Measurements from ENCODE around the gene NRG4. TPM values are rescaled to one million over a fixed set of nuclear protein-coding genes. Genes with fewer than 3 reads are reported as not detected.
"Not testable (repeated sequence)": the region's sequence is repeated elsewhere in the genome, so short reads cannot be mapped to it uniquely, and the experiment has no call there.

NRG4 gene
- polyA plus RNA-seq, 6 donors from 2014 or later, result not detected

DNA sequence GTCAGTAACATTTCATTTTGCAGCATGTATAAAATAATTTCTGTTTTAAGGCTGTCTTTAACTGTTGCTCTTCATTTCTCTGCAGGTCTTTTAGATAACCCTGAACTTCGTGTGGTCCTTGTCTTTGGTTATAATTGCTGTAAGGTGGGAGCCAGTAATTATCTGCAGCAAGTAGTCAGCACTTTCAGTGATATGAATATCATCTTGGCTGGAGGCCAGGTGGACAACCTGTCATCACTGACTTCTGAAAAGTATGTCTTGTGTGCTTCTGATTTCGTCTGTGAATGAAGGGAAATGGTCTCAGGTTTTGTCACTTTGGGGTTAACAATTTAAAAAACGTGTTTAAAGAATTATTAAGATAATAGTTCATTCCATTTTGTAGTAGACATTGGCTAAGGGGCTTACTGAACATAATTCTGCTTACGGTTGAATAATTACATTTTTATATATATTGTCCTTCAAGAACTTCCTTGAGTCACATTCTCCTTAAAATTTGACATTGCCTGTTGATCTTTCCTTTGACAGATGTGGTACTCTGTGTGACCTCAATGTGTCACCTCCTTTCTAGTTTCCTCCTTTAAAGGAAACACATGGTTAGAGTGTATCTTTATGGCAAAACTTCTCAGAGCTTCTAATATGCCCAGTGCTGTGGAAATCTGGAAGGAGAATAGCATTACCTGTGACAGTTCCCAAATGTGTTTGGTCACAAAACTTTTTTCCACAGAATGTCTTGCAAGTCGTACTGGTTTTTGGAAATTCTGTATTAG is 82.2 kb downstream of the NRG4 start:
- no peaks in the 10 kb centered on the region for H3K9me3 Mint-ChIP-seq
- H3K27ac Mint-ChIP-seq, result no peak overlapping the region
- ATAC-seq (ENCODE audit: low read depth in 2 of 2) (no peak), DNase-seq (no peak)
- H3K36me3 Mint-ChIP-seq, result peaks cover 17 to 39% of the 10 kb centered on the region in 2 donors
- peaks cover 22 to 33% (median 29%) of the 10 kb centered on the region in 3 donors for H3K4me1 Mint-ChIP-seq
- no peaks in the 10 kb centered on the region for H3K27me3 Mint-ChIP-seq
- no peak overlapping the region for H3K4me3 Mint-ChIP-seq

DNA sequence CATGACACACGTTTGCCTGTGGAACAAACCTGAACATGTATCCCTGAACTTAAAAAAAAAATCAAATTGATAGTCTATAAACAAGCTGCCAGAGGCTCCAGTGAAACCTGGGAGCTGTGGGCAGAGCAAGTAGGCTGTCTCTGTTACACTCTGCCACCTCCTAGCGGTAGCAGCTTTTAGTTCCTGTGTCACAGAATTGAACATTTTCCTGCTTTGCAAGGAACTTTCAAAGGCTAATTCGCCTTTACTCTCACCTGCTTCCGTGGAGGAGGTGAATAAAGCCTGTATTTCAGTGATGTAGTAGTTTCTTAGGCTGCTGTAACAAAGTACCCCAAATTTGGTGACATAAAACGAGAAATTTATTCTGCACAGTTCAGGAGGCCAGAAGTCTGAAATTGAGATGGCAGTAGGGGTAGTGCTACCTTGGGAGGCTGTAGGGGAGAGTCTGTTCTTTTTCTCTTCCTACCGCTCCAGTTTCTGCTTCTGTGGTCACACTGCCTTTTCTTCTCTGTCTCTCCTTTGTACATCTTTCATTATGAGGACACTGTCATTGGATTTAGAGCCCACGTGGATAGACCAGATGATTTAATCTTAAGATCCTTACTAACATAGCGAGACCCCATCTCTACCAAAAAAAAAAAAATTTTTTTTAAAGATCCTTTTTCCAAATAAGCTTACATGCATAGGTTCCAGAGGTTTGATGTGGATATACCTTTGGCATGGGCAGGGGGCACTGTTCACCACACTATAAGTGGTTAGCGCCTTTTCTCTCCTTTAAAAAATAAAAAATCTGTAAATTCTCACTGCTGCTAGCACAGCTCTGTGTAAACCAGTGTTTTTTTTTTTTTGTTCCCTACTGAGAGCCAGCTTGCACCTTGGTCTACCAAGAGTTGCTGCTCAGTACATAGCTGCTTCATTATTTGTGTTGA is 83.3 kb downstream of the NRG4 start:
- ATAC-seq (ENCODE audit: low read depth in 2 of 2), result no peak
- Mint-ChIP-seq H3K9me3 (no peaks in the 10 kb centered on the region), H3K36me3 (peaks cover 17 to 35% of the 10 kb centered on the region in 2 donors), H3K4me1 (peaks cover 28 to 41% (median 34%) of the 10 kb centered on the region in 3 donors), H3K27me3 (no peaks in the 10 kb centered on the region), H3K27ac (peak overlapping the region in 2 of 6 donors; percentile 11 to 65), H3K4me3 (peak overlapping the region in 1 of 8 donors; percentile 34)
- DNase-seq, result no peak

DNA sequence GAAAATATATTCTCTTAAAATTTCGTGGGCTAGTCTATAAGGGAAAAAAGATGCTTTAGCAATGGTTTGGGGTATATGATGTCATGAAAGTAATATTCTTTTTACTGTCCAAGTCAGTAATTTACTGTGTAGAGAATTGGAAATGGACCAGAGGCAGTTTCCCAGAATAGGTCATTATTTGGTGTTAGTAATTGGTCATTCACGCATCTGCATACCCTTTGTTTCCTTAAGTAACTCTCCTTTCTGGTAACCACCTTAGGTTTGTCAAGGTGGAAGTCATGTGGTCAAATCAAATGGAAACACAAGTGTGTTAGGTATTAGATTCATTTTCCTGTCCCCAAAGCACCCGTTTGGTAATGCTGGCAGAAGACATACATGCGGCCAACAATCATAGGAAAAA is 84.6 kb downstream of the NRG4 start:
- Mint-ChIP-seq H3K4me3 (no peak overlapping the region), H3K27ac (peak overlapping the region in 2 of 6 donors; percentile 3 to 19), H3K9me3 (no peaks in the 10 kb centered on the region), H3K27me3 (no peaks in the 10 kb centered on the region), H3K4me1 (peaks cover 31 to 46% (median 39%) of the 10 kb centered on the region in 3 donors), H3K36me3 (peaks cover 13 to 27% of the 10 kb centered on the region in 2 donors)
- DNase-seq (no peak), ATAC-seq (ENCODE audit: low read depth in 2 of 2) (no peak)

DNA sequence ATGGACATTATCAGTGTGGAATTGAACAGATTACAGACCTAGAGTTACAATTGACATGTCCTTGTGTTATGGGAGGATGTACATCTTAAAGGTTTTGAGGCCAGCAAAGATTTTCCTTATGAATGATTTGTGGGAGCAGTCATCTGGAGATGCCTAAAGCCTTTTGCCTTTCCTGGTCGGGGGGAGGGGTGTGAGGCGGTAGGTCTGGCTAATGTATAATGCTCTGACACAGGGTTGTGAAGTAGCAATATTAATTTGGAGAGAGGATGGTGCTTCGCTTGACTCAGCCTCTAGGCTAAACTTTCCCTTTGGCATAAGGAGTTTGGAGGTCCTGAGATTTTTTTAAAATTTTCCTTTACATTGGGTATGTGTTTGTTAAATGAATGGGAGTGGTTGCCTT is 85.3 kb downstream of the NRG4 start:
- Mint-ChIP-seq H3K27ac (peak overlapping the region in 1 of 6 donors; percentile 69), H3K9me3 (no peaks in the 10 kb centered on the region), H3K4me3 (no peak overlapping the region), H3K36me3 (peaks cover 18 to 26% of the 10 kb centered on the region in 2 donors), H3K27me3 (no peaks in the 10 kb centered on the region), H3K4me1 (peaks cover 31 to 46% (median 46%) of the 10 kb centered on the region in 3 donors)
- no peak for ATAC-seq (ENCODE audit: low read depth in 2 of 2)
- DNase-seq, result no peak

DNA sequence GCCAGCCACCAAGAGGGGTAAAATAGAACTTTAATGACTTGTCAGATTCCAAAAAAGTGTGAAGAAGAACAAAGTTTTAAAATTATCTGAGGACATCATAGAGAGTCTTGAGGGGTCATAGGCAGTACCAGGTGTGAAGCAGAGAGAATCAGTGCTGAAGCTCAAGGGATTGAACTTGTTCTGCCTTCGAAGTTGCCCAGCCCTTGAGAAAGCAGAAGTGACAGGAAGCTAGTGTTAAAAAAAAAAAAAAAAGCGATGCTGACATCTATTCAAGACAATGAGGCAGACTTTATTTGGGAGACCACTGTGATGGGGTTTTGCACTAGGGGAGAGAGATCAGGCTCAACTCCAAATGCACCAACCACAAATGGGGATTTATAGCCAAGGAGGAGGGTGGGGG is 86.8 kb downstream of the NRG4 start:
- Mint-ChIP-seq H3K9me3 (no peaks in the 10 kb centered on the region), H3K36me3 (peaks cover 16 to 17% of the 10 kb centered on the region in 2 donors), H3K27me3 (no peaks in the 10 kb centered on the region), H3K4me3 (no peak overlapping the region), H3K4me1 (peaks cover 31 to 46% (median 46%) of the 10 kb centered on the region in 3 donors), H3K27ac (peak overlapping the region in 2 of 6 donors; percentile 7 to 50)
- ATAC-seq (ENCODE audit: low read depth in 2 of 2) (peak; percentile 57 to 61), DNase-seq (no peak)

DNA sequence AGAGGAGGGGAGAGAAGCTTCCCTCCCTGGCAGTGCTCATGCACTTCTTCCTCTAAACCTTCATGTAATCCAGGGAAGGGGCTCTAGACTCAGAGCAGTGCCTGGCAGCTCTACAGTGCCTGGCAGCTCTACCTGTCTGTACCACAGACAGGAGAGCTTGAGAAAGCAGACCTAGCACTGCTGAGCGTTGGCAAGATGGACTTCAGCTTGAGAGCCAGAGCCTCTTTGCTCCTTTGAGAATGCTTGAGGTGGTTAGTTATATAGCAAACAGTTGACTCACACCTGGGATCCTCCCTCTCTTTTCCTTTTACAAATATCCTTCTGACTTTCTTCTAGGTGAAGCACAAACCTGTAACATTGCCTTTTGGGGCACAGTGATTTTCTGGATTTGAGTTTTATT is 87.6 kb downstream of the NRG4 start:
- Mint-ChIP-seq H3K4me3 (no peak overlapping the region), H3K4me1 (peaks cover 31 to 46% (median 46%) of the 10 kb centered on the region in 3 donors), H3K9me3 (no peaks in the 10 kb centered on the region), H3K27me3 (no peaks in the 10 kb centered on the region), H3K36me3 (peaks cover 8 to 14% of the 10 kb centered on the region in 2 donors), H3K27ac (peak overlapping the region in 1 of 6 donors; percentile 35)
- no peak for ATAC-seq (ENCODE audit: low read depth in 2 of 2)
- DNase-seq, result no peak

DNA sequence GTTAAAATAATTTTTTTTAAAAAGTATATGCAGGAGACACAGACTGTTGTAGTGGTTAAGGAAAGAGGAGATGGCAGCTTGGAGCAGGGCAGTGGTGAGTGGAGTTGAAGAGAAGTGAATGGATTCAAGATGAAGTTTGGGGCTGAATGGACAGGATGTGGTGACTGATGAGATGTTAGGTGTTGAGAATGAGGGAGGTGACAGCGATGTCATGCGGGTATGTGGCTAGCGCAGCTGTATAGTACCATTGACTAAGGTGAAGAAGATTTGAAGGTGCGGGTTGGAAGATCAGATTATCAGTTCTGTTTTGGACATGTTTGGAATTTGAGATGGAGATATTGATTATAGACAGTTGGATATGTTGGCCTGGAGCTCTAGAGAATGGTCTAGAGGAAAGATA is 88.5 kb downstream of the NRG4 start:
- DNase-seq (no peak), ATAC-seq (ENCODE audit: low read depth in 2 of 2) (no peak)
- no peak overlapping the region for H3K4me3 Mint-ChIP-seq

DNA sequence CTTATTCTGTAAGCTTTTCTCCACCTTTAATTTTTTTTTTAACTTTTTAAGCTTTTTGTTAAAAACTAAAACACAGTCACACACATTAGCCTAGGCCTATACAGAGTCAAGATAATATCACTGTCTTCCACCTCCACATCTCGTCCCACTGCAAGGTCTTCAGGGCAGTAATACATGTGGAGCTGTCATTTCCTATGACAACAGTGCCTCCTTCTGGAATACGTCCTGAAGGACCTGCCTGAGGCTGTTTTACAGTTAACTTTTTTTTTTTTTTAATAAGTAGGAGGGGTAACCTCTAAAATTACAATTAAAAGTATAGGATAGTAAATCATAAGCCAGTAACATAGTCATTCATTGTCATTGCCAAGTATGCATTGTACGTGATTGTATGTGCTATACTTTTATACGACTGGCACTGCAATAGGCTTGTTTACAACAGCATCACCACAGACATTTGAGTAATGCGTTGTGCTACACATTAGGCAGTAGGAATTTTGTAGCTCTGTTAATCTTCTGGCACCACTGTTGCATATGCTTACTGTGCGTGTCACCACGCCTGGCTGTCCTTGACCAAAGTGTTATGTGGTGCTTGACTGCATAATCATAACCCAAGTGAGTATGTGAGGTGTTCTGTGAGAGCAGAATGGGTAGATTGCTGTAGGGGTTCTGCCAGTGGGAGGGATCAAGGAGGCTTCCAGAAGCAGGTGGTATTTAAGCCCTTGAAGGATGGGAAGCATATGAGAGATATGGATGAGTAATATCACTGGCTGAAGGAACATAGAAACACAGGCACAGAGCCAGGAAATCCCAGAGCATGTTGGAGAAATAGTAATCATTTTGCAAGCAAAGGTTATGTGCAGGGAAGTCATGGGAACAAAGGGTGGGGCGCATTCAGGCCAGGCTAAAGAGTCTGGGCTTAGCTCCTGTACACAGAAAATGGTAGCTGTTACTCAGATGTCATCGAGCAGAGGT is 90.2 kb downstream of the NRG4 start:
- Mint-ChIP-seq H3K27me3 (no peaks in the 10 kb centered on the region), H3K4me1 (peaks cover 22 to 32% (median 31%) of the 10 kb centered on the region in 3 donors), H3K36me3 (peaks cover 17 to 24% of the 10 kb centered on the region in 2 donors), H3K9me3 (no peaks in the 10 kb centered on the region), H3K27ac (peak overlapping the region in 1 of 6 donors; percentile 58), H3K4me3 (peak overlapping the region in 1 of 8 donors; percentile 13)
- no peak for DNase-seq
- ATAC-seq (ENCODE audit: low read depth in 2 of 2), result peak in 1 of 2 donors; percentile 35

More for the DNA sequence above, 88.5 kb downstream of the NRG4 start:
- peak overlapping the region in 1 of 6 donors; percentile 22 for H3K27ac Mint-ChIP-seq
- H3K9me3 Mint-ChIP-seq, result no peaks in the 10 kb centered on the region
- H3K4me1 Mint-ChIP-seq, result peaks cover 31 to 46% (median 46%) of the 10 kb centered on the region in 3 donors
- H3K36me3 Mint-ChIP-seq, result peaks cover 8 to 14% of the 10 kb centered on the region in 2 donors
- H3K27me3 Mint-ChIP-seq, result no peaks in the 10 kb centered on the region

- H3K36me3 Mint-ChIP-seq, result peaks cover 9 to 24% of the 10 kb centered on the region in 2 donors
- DNase-seq, result no peak
- no peak overlapping the region for H3K27ac Mint-ChIP-seq
- no peak for ATAC-seq (ENCODE audit: low read depth in 2 of 2)
- H3K4me1 Mint-ChIP-seq, result peaks cover 9 to 18% (median 14%) of the 10 kb centered on the region in 3 donors
- no peaks in the 10 kb centered on the region for H3K27me3 Mint-ChIP-seq
- no peak overlapping the region for H3K4me3 Mint-ChIP-seq
- no peaks in the 10 kb centered on the region for H3K9me3 Mint-ChIP-seq
Measured at GRCh38 chr15:75920079-75920478, 92.1 kb downstream of the NRG4 start.

DNA sequence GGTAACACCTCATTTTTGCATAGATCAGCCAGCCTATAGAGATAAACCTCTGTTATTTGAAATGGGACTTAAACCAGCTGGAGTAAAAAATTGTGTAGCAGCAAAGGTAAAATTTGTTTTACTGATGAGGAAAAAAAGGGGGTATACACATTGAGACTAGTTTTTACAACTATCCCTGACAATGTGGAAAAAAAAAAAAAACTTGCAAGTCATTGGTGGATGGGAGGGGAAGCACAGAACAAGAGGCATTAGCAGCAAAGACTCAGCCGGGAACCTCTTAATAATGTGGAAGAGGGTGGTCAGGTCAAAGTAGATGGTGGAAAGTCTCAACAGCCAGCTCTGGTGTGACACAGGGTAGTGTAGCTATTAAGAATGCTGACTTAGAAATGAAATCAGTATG is 94.1 kb downstream of the NRG4 start:
- Mint-ChIP-seq H3K4me3 (peak overlapping the region in 1 of 8 donors; percentile 16), H3K36me3 (peaks cover 19 to 41% of the 10 kb centered on the region in 2 donors), H3K4me1 (peaks cover 0 to 11% (median 0%) of the 10 kb centered on the region in 3 donors), H3K27ac (peak overlapping the region in 1 of 6 donors; percentile 93), H3K27me3 (no peaks in the 10 kb centered on the region), H3K9me3 (no peaks in the 10 kb centered on the region)
- ATAC-seq (ENCODE audit: low read depth in 2 of 2) (no peak), DNase-seq (no peak)

DNA sequence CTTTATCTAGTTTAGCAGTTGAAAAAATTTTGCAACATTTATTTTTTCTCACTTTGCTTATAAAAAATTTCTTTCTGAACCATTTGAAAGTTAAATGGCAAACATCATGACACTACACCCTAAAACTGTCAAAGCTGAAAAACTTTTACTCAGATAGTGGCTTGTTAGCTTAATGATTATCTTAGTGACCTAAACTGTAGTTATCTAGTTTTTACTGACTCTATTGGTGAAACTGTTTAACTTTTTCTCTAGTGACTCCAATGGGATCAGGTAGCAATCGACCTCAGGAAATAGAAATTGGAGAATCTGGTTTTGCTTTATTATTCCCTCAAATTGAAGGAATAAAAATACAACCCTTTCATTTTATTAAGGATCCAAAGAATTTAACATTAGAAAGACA is 95.2 kb downstream of the NRG4 start:
- Mint-ChIP-seq H3K4me3 (no peak overlapping the region), H3K36me3 (peaks cover 22 to 44% of the 10 kb centered on the region in 2 donors), H3K9me3 (peaks cover 0 to 2% (median 0%) of the 10 kb centered on the region in 7 donors)

GRCh38 chr15:75910355-75910754 is 101.9 kb downstream of the NRG4 start:
- peaks cover 40 to 56% of the 10 kb centered on the region in 2 donors for H3K36me3 Mint-ChIP-seq
- H3K27me3 Mint-ChIP-seq; H3K9me3 Mint-ChIP-seq; ATAC-seq (ENCODE audit: low read depth in 2 of 2); H3K27ac Mint-ChIP-seq; H3K4me3 Mint-ChIP-seq; DNase-seq: not testable (repeated sequence)
- H3K4me1 Mint-ChIP-seq, result peaks cover 12 to 42% (median 26%) of the 10 kb centered on the region in 3 donors

More for the DNA sequence above, 95.2 kb downstream of the NRG4 start:
- Mint-ChIP-seq H3K27me3 (no peaks in the 10 kb centered on the region), H3K27ac (no peak overlapping the region), H3K4me1 (peaks cover 0 to 11% (median 6%) of the 10 kb centered on the region in 3 donors)
- ATAC-seq (ENCODE audit: low read depth in 2 of 2) (no peak), DNase-seq (no peak)
